K562 (cell line): ENCODE results near the gene EXO5. TPM values are rescaled to one million over a fixed set of nuclear protein-coding genes. Genes with fewer than 3 reads are reported as not detected.
A peak's percentile ranks its signal among the peaks of the same experiment; 100 is the strongest.

ENCODE experiments used
- BRCA1 ChIP-seq, 2 experiments: fragments of 450-650 bp in 1 of 2; sonication (generic) in 1 of 2; formaldehyde crosslinking in 1 of 2; IDR thresholded peaks; 2 replicates each; pipeline versions ENCODE4 v1.5.0 to v1.6.1; 2017 to 2020; ENCODE audit warnings: mild to moderate bottlenecking in 1 of 2, missing genetic modification reagents in 1 of 2
- HDAC8 ChIP-seq: fragments of 450-650 bp; IDR thresholded peaks from 2 replicates; pipeline ENCODE4 v1.6.1; 2016; ENCODE audit warnings: mild to moderate bottlenecking, missing genetic modification characterization, moderate library complexity, missing compliant biosample characterization
- HOXB6 ChIP-seq: fragments of 250-450 bp; sonication (Bioruptor Pico); IDR thresholded peaks from 2 replicates; pipeline ENCODE4 v1.5.1; 2022; ENCODE audit warnings: mild to moderate bottlenecking, borderline replicate concordance
- MCM2 ChIP-seq: fragments of 450-650 bp; IDR thresholded peaks from 2 replicates; pipeline ENCODE4 v1.6.1; 2017; ENCODE audit warnings: low read depth, mild to moderate bottlenecking
- MCM3 ChIP-seq: fragments of 450-650 bp; IDR thresholded peaks from 2 replicates; pipeline ENCODE4 v1.6.1; 2016
- MTA1 ChIP-seq: fragments of 450-650 bp; IDR thresholded peaks from 2 replicates; pipeline ENCODE4 v1.6.1; 2017; ENCODE audit warnings: borderline replicate concordance
- MTF1 ChIP-seq: fragments of 250-450 bp; sonication (Bioruptor Pico); IDR thresholded peaks from 2 replicates; pipeline ENCODE4 v1.9.0; 2021; ENCODE audit warnings: moderate library complexity, mild to moderate bottlenecking, inconsistent platforms, borderline replicate concordance
- MYBL2 ChIP-seq, 2 experiments: fragments of 450-650 bp in 1 of 2; sonication (generic) in 1 of 2; formaldehyde crosslinking in 1 of 2; IDR thresholded peaks; 2 replicates each; pipeline versions ENCODE4 v1.6.1 to v1.8.1; 2017 to 2022; ENCODE audit warnings: borderline replicate concordance in 1 of 2, inconsistent platforms in 1 of 2, low read depth in 1 of 2, mild to moderate bottlenecking in 1 of 2, missing genetic modification reagents in 1 of 2, moderate library complexity in 1 of 2
- POLR3G ChIP-seq: IDR thresholded peaks from 2 replicates; pipeline ENCODE4 v1.6.1; 2011; ENCODE audit not compliant: insufficient read length, insufficient replicate concordance; ENCODE audit errors: extremely low read depth
- SRSF1 ChIP-seq: fragments of 200-400 bp; formaldehyde crosslinking; IDR thresholded peaks from 2 replicates; pipeline ENCODE4 v1.6.1; 2017; ENCODE audit warnings: mild to moderate bottlenecking, low read depth, low read length, moderate library complexity
- ZNF354B ChIP-seq: fragments of 250-450 bp; sonication (Bioruptor Pico); IDR thresholded peaks from 2 replicates; pipeline ENCODE4 v1.4.0; 2020
- ZNF644 ChIP-seq: fragments of 200-800 bp; sonication (Bioruptor generic); IDR thresholded peaks from 2 replicates; pipeline ENCODE4 v1.6.1; 2016; ENCODE audit warnings: low read depth, missing genetic modification characterization, missing compliant biosample characterization
- ZNF696 ChIP-seq: fragments of 250-450 bp; sonication (Bioruptor Pico); conservative IDR thresholded peaks from 2 replicates; pipeline ENCODE4 v1.4.0; 2020; ENCODE audit warnings: mild to moderate bottlenecking, moderate library complexity
- ZNF785 ChIP-seq: fragments of 250-450 bp; sonication (Bioruptor Pico); IDR thresholded peaks from 2 replicates; pipeline ENCODE4 v1.4.0; 2020; ENCODE audit warnings: mild to moderate bottlenecking
- polyA plus RNA-seq, 8 experiments: library from polyadenylated mRNA; depleted of rRNA in 4 of 8; stranded (reverse) in 5 of 8; unstranded in 3 of 8; fragments of >200 nt; fragmentation: Nextera tagmentation in 2 of 8; fragmentation: Illumina TruSeq in 1 of 8; extraction: Ambion mirVana in 2 of 8; extraction: Trizol in 1 of 8; gene quantifications; 2 replicates each; pipeline versions ENCODE4 v1.2.1 to v1.2.3, GENCODE V29; 2011 to 2014; ENCODE audit warnings: inconsistent platforms in 1 of 8, missing spikeins in 1 of 8
- total RNA-seq, 7 experiments: library from RNA; depleted of rRNA in 6 of 7; stranded (reverse); fragments of >200 nt in 6 of 7; fragmentation: Illumina TruSeq in 2 of 7; extraction: Trizol in 2 of 7; gene quantifications; 2 replicates each; pipeline versions ENCODE4 v1.2.1 to v1.2.3, GENCODE V29; 2011 to 2021; ENCODE audit warnings: low replicate concordance in 1 of 7
- TF ChIP-seq, protein P1 (sequence below): fragments of 450-650 bp; conservative IDR thresholded peaks from 2 replicates; pipeline ENCODE4 v1.6.1; 2016; ENCODE audit warnings: missing genetic modification characterization, low read depth, mild to moderate bottlenecking, control low read depth, missing compliant biosample characterization
- TF ChIP-seq, protein P2 (sequence below): fragments of 250-450 bp; sonication (Bioruptor Pico); IDR thresholded peaks from 2 replicates; pipeline ENCODE4 v1.5.0; 2021
- TF ChIP-seq, protein P3 (sequence below): fragments of 250-450 bp; sonication (Bioruptor Pico); IDR thresholded peaks from 2 replicates; pipeline ENCODE4 v1.5.0; 2021; ENCODE audit warnings: mild to moderate bottlenecking, moderate library complexity
- TF ChIP-seq, protein P4 (sequence below): fragments of 250-450 bp; sonication (Bioruptor Pico); IDR thresholded peaks from 2 replicates; pipeline ENCODE4 v1.8.0; 2022; ENCODE audit warnings: inconsistent platforms
- TF ChIP-seq, protein P5 (sequence below): sonication (generic); formaldehyde crosslinking; IDR thresholded peaks from 2 replicates; pipeline ENCODE4 v1.9.0; 2022; ENCODE audit warnings: mild to moderate bottlenecking, missing genetic modification reagents

Gene EXO5
- total and polyA plus RNA-seq, 9 of the 15 experiments (the other 6 are each of a cell fraction or from before 2014, with no cell fraction given) = 1.1 to 4.3 (median 2.8) TPM

DNA sequence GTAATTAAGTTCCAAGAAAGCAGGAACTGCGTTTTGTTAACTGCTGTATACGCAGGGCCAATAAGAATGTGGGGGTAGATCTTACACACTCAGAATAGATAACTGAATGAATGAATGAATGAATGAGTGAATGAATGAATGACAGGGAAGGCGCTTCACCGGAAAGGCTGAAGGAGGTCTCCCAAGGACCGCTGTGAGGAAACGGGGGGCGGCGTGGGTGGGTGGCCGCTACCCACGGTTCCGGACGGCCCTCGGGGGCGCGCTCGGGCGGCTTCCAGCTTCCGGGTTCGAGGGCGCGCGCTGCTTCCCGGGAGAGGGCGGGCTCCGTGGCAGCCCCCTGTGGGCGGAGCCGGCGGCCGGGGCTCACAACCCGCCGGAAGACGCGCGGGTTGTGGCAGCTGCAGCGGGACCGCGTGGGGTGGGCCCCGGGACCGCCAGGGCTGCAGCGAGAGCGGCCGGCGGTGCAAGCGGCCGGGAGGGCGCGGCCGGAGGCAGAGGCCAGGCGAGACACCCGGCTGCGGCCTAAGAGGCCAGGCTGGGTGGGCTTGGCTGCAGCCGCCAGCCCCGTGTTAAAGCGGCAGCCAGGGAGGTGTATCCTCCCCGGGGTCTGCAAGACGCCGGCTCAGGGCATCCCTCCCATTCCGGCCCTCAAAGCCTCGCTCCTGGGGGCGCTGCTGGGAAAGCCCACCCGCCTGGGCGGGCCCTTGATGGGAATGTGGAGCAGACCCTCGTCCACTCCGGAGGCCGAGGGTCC lies 31.5 kb upstream of the EXO5 start, which contains the start of gene ZFP69 (continued):
- TF ChIP-seq, protein P1, sequence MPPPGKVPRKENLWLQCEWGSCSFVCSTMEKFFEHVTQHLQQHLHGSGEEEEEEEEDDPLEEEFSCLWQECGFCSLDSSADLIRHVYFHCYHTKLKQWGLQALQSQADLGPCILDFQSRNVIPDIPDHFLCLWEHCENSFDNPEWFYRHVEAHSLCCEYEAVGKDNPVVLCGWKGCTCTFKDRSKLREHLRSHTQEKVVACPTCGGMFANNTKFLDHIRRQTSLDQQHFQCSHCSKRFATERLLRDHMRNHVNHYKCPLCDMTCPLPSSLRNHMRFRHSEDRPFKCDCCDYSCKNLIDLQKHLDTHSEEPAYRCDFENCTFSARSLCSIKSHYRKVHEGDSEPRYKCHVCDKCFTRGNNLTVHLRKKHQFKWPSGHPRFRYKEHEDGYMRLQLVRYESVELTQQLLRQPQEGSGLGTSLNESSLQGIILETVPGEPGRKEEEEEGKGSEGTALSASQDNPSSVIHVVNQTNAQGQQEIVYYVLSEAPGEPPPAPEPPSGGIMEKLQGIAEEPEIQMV (tag) = no peak
- TF ChIP-seq MCM3 (no peak), POLR3G (no peak), ZNF785 (CRISPR knock-in tag) (no peak), SRSF1 (no peak), BRCA1 (IDR thresholded peaks at IDR 0.05) (no peak), BRCA1 (CRISPR knock-in tag; IDR thresholded peaks at IDR 0.05) (no peak), HDAC8 (peak; percentile 37; the same call in 1 of the 2 replicates), ZNF644 (tag) (no peak), HOXB6 (CRISPR knock-in tag) (no peak), MTA1 (peak; percentile 43; the same call in 1 of the 2 replicates), MCM2 (no peak), ZNF354B (CRISPR knock-in tag) (no peak), MYBL2 (IDR thresholded peaks at IDR 0.05; ENCODE audit: low read depth) (no peak), MYBL2 (CRISPR knock-in tag; IDR thresholded peaks at IDR 0.05; ENCODE audit: borderline replicate concordance) (no peak), MTF1 (CRISPR knock-in tag) (no peak), ZNF696 (CRISPR knock-in tag) (no peak)
- TF ChIP-seq, protein P2, sequence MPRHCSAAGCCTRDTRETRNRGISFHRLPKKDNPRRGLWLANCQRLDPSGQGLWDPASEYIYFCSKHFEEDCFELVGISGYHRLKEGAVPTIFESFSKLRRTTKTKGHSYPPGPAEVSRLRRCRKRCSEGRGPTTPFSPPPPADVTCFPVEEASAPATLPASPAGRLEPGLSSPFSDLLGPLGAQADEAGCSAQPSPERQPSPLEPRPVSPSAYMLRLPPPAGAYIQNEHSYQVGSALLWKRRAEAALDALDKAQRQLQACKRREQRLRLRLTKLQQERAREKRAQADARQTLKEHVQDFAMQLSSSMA (CRISPR knock-in tag) = 0 out of 2 replicates have a peak, but pooled peaks have one; percentile 47
- TF ChIP-seq, protein P3, sequence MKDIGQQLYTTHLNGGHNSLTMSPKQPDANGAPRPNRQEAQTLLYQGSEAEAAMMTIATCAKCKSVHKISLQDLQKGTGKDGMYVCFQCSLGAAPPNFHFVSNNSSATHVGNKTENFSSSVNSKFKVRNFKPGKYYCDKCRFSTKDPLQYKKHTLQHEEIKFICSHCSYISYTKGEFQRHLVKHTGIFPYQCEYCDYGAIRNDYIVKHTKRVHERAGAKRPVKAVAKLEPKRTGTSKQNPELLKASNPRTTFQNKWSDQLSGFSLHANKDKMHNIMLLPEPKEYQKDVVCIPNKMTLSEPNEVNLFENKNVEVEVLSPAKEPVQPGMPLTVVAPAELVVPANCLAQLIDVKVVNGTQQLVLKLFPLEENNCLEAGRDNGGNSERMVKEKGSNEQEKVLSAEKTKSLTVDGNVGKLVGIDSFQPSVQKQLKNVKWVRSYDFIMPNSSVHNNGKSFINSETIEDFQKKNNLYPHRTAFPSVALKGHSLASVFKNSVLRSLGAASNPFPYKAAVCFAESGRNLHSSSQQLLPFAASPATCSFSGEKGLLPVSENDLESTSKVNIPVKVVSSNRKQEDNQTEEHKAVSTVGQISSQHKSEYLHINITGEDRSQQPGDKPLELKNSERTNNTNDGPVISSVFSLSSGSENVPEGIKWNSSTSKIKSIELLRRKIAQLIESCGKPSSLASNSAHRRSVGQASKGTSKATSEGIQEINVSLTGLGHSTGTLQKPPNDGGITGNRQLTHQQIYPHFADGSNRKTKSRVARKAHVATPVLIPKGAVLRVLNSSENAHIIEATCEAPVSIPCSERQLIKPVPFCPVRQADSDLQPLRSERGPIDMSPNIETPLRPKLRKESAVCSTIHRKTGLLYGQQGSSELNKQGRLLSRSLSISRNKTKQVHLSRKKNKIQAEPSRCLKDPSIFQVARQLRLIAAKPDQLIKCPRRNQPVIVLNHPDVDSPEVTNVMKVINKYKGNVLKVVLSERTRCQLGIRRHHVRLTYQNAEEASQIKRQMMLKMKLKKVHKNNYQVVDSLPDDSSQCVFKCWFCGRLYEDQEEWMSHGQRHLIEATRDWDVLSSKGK (CRISPR knock-in tag) = no peak
- TF ChIP-seq, protein P4, sequence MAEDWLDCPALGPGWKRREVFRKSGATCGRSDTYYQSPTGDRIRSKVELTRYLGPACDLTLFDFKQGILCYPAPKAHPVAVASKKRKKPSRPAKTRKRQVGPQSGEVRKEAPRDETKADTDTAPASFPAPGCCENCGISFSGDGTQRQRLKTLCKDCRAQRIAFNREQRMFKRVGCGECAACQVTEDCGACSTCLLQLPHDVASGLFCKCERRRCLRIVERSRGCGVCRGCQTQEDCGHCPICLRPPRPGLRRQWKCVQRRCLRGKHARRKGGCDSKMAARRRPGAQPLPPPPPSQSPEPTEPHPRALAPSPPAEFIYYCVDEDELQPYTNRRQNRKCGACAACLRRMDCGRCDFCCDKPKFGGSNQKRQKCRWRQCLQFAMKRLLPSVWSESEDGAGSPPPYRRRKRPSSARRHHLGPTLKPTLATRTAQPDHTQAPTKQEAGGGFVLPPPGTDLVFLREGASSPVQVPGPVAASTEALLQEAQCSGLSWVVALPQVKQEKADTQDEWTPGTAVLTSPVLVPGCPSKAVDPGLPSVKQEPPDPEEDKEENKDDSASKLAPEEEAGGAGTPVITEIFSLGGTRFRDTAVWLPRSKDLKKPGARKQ (CRISPR knock-in tag) = no peak
- TF ChIP-seq, protein P5, sequence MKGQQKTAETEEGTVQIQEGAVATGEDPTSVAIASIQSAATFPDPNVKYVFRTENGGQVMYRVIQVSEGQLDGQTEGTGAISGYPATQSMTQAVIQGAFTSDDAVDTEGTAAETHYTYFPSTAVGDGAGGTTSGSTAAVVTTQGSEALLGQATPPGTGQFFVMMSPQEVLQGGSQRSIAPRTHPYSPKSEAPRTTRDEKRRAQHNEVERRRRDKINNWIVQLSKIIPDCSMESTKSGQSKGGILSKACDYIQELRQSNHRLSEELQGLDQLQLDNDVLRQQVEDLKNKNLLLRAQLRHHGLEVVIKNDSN (CRISPR knock-in tag) = no peak
